Activated CD8-positive, alpha-beta memory T cell treated with anti-CD3 and anti-CD28 coated beads for 1 hour (primary cell): ENCODE data around the gene KLK11.

Experiments
- DNase-seq, 2 donors: peaks; one replicate each; pipeline ENCODE4 v3.0.0-alpha.2; 2020; ENCODE audit warnings: low read depth in 1 of 2; ENCODE audit errors: extremely low read depth in 1 of 2

Gene KLK11, protein sequence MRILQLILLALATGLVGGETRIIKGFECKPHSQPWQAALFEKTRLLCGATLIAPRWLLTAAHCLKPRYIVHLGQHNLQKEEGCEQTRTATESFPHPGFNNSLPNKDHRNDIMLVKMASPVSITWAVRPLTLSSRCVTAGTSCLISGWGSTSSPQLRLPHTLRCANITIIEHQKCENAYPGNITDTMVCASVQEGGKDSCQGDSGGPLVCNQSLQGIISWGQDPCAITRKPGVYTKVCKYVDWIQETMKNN

DNA sequence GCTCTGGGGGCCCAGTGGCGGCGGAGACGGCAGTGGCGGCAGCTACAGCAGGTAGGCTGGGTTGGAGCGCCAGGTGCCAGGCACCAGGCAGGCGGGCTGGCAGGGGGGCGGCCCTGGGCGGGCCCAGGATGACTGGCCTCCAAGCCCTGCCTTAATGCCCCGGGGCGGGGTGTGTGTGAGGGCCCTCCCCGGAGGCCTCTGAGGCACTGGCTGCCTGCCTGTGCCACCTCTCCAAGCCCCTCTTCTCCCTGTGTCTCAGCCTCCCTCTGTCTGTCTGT lies at the start of gene KLK11:
Gene KLK11 (minus strand): TSS at position 63 of the 278 bp plus-strand sequence. CDS start 985 bp downstream, outside the sequence.
- no peak for DNase-seq

DNA sequence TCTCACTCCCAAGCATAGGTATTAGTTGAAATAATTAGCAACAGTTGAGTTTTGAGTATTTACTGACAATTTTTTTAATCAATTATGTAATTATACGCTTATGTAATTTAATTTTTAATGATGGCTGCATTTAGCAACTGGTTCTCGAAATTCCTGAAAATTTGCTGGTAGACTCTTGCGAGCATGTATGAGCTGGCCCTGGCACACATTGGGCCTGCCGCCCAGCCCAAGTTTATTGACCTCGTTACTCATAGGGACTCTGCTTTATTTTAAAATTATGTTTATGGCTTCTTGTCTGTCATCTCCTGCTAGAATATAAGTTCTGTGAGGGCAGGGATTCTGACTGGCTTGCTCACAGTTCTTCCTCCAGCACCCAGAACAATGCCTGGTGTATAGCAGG lies 49.6 kb upstream of the KLK11 start:
- DNase-seq = no peak

DNA sequence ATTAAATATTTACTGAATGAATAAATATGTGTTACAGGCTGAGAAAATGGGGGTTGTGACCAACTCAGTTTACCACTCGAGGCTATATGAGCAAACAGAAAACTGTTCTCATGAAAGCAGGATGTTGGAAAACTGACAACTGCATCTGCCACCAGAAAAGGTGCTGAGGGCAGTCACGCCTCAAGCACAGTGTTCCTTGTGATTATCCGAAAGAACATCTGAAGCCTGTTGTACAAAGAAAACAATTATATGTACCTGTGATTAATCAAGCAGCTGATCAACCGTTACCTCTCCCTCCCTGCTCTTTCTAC lies 44.6 kb upstream of the KLK11 start:
- DNase-seq = no peak

DNA sequence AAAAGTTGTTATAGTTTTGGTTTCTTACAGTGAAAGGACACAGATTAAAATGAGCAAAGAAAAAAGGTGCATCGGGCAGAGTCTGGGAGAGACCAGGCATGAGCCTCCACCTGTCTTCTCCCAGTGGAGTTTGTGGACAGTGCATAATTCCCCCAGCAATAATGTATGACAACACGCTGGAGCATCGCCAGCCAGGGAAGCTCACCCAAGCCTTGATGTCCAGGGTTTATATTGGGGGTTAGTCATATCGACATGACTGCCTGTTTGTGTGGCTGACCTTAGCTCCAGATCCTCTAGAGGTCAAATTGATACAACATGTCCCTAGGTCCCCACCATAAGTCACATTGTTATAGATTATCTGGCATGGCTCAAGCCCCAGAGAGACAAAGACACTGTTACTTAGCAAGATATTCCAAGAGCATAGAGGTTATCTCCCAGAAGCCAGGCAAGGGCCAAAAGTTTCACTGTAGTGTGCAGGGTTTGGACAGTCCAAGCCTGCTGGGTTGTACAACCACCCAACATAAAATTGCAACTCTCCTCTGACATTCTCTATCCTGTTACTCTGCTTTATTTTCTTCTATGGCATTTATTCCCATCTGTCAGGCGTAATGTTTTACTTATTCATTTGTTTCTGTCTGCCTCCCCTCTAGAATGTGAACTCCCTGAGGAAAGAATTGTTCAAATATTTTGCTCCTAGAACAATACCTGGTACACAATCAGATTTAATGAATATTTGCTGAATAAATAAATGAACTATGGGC lies 44.1 kb upstream of the KLK11 start:
- DNase-seq = no peak

DNA sequence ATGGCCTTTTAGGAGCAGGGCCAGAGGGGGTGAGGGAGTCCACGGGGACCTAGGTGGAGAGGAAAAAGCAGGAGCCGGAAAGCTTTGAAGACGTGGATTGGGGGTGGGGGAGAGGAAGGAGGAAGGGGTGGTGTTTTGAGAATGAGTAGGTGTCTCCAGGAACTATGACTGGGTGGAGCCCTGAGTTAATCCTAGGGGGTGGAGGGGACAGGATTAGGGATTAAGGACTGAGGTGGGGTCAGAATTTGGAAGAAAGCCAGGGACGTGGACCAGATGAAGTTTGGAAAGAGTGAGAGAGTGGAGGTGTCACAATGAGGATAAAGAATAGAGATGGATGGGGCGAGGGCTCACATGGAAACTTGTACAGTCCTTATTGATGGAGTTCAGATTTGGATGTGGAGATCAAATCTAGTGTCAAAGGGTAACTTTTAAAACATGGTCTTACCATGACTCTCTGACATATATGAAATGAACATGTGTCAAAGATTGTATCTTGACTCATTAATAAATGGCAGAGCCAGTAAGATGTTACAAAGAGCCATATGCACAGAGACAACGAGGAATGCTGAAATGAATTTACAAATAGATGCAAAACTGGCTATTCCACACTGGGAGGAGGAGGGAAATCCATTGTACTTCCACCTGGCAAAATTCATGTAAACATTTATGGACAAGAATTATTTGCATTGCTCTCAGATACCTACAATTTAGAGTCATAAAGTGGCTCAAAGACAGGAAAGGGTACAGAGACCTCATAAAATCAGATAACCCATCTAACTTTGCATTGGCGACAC lies 40.2 kb upstream of the KLK11 start:
- no peak for DNase-seq

DNA sequence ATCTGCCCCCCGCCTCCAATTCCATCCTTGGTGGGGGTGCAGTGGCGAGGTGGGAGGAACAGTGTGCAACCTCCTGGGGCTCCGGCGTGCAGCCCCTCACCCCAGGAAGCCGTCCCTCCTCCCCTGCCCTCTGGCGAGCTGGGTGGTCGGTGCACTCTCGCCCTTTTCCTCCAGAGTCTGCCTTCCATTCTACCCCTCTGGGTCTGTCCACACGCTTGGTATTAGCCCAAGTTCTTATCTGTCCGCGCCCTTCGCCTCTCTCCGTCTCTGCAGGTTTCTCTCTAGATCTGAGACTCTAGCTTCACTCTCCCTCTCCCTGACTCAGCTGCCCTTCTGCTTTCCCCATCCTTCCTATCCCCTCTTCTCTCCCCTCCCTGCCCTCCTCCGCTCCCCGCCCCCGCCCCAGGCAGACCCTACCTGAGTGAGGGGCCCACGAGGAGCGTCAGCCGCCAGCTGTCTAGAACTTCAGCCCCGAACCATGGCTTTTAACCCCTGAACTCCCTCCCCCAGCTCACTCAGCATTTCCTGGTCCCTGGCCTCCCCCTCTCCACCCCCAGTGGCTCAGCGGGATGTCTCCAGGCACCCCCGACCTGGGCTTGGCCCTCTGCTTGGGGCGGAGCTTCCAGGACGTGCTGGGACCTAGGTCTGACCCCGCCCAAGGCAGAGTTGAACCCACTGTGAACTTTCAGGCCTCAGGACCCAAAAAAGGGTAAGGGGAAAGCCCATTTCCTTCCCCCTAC lies 39.0 kb upstream of the KLK11 start:
- no peak for DNase-seq

DNA sequence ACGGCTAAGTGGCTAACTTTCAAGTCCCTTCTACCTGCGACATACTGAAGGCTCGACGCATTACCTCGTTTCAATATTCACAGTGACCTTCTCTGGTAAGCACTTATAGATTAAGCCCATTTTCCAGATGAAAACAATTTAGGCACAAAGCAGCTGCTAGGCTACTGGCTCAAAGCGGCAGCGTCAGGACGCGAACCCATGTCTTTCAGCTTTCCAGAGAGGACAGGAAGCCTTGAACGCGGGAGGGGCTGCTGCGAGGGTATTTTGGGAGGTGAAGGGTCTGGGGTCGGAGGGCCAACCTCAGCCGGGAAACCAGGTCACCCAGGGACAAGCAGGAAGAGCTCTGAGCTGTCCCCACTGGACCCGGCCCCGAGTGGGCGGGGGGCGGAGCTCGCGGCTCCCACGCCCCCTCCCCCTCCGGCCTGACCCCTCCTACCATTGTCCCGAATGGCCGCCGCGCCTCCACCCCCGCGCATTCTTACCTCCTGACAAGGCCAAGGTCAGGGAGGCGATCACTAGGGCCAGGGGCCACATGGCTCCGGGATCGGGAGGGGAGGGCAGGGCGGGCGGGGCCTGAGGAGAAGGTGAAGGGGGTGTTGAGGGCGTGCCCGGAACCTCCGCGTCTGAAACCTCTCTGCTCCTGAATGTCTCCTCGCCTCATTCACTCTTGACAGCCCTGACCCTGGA lies 38.3 kb upstream of the KLK11 start, which contains the start of gene KLK13:
Gene KLK13 (minus strand): TSS at position 559 of the 687 bp plus-strand sequence. CDS start 25 bp downstream, at position 534.
- DNase-seq = no peak

DNA sequence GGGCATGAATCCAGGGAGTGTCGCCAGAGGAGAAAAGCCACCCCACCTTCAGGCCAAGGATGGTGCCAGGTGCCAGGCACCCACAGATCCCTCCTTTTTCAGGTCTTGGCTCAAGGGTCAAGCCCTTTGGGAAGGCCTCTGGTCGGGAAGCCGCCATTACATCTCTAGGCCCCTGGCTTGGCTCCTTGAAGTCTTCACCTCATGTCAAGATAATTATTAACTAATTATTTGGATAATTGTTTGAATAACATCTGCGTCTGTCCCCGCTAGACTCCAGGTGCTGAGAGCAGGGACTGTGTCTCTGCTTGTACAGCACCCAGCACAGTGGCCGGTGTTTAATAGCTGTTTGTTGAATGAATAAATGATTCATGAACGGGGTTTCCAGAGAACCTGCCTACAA lies 37.2 kb upstream of the KLK11 start:
- no peak for DNase-seq

DNA sequence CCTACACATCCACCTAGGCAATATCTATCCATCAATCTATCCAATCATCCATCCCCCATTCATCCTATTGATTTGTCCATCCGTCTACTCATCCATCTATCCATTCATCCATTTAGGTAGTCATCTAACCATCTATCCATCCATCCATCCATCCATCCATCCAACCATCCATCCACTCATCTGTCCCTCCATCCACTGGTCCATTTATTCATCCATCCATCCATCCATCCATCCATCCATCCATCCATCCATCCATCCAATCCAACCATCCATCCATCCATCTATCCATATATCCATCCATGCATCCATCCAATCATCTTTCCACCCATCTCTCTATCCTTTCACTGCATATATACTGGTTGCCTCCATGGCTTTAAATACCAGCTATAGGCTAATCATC lies 34.6 kb upstream of the KLK11 start:
- DNase-seq = no peak

DNA sequence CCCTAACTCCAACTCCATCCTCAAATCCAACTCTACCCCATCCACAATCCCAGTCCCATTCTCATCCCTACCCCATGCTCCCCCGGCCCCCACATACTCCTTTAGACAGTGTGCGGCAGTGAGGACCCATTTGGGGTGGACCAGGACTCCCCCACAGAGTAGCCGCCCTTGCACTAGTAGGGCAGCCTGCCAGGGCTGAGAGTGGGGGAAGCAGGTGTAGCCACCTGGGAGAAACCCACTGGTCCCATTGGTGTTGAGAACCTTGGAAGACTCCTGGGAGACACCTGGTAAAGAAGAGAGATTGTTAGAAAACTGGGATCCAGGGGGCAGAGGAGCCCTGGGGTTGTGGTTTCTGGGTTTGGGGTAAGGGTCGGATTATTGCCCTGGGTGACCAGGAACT lies 33.9 kb upstream of the KLK11 start:
- no peak for DNase-seq

DNA sequence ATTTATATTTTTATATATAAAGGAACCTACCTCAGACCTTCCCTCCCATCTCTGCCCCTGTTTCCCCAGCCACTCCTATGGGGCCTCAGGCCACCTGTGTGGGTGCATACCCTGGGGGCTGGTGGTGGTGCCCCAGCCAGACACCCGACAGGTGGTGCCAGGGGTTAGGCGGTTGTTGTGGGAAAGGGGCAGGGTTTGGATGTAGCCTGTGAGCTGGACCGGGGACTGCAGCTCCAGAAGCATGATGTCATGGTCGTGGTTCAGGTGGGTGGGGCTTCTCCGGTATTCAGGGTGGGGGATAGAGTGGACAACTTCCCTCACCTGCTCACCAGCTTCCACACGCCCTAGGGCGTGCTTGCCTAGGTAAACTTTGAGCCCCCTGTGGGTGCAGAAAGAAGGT lies 33.3 kb upstream of the KLK11 start:
- DNase-seq = no peak

DNA sequence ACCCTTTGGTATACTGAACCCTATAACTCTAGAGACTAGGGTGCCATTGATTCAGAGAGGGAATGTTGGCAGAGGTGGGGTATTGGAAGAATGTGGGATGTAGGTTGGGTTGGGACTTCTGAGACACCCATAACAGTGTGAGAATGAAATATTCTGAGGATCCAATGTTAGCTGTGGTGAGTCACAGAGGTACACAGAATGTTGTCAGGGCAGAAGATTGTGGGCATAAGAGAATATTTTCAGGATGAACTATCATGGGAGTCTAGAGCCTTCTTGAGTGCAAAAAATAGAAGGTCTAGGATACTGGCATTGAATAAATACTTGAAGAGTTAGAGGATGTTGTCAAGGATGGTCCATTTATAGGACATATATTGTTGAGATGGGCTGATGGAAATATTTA lies 29.4 kb upstream of the KLK11 start:
- no peak for DNase-seq

DNA sequence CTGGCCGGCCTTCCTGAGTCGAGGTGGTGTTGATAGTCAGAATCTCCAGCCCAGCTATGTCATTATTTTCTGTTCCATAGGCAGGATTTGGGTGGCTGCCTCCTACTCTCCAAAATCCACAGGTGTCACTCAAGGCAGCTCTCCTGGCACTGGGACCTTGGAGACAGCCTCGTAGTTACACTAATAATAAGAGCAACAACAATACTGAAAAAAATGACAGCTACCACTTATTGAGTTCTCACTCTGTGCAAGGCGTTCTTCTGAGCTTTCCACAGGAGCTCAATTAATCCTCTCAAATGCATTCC lies 20.6 kb upstream of the KLK11 start:
- no peak for DNase-seq

DNA sequence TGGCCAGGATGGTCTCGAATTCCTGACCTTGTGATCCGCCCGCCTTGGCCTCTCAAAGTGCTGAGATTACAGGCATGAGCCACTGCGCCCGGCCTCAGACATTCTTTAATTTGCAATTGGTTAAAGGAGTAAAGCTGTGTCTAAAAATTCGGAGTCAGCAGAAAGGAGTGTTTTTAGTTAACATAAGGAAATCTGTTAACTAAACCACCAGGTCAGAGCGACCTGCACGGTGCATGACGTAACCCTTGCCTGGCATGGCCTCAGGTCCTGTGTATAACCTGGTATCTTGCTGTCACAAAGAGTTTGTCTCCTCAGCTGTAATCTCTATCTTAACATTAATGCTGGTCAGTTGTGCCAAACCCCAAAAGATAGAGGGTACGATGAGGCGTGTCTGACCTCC lies 17.9 kb upstream of the KLK11 start:
- no peak for DNase-seq

DNA sequence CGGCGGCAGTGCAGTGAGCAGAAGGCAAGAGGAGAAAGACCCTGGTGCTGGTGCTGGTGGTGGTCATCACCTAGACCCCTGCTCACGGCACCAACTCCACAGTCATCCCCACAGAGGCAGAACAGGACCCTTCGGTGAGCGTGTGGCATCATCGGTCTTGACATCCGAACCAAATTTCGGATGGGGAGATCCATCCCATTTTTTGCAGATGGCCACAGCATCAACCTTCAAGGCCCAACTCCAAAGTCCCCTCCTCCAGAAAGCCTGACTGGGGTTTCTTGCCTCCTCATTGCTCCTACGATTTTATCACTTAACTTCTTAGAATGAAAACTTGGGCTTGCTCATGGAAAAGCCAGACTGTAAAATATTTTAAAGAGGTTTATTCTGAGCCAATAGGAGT lies 17.1 kb upstream of the KLK11 start:
- DNase-seq = no peak

DNA sequence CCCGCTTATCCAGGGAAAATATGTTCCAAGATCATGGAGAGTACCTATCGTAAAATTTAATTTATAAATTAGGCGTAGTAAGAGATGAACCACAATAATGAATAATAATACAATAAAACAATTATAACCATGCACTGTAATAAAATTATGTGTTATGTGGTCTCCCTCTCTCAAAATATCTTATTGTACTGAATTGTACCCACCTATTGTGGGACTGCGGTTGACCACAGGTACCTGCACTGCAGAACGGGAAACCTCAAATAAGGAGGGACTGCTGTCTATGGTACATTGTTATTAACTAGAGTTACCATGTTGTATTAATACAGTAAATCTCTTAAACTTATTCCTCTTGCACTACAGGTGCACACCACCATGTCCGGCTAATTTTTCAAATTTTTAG lies 13.7 kb upstream of the KLK11 start:
- DNase-seq = no peak

DNA sequence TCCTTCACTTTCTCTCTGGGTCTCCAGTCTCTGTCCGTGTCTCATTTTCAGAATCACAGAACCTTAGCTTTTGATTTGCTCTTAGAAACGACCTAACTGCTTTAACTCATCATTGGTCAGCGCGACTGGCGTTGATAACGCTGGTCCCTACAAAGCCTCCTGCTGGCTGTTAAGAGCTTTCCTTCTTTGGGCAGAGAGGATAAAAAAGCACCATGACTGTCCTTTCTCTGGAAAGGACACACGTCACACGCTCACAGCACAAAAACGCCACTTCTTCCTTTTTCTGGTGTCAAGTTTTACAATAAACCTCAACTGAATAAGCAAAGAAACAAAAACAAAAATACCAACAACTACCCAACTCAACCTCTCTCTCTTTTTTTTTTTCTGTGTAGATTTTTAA lies 10.1 kb upstream of the KLK11 start:
- DNase-seq = no peak

DNA sequence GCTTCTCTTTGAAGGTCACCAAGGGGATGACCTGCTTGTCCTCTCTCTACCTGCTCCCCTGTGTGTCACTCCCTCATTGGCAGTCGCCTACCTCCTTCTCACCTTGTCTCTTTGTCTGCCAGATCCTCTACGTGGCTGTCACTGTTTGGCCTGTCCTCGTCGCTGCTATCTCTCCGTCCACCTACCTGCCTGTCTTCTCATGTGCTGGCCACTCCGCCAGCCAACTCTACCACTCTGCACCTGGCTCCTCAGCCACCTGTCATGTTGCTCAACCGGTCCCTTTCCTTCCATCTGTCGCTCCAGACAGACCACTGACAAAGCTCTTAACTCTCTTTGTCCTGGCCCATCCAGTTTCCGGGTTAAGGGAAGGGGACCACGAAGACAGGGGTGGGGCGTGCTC lies 8.3 kb upstream of the KLK11 start, which contains the start of gene KLK12:
Gene KLK12 (minus strand): TSS at position 299 of the 400 bp plus-strand sequence. CDS start 381 bp downstream, outside the sequence.
- DNase-seq = no peak

DNA sequence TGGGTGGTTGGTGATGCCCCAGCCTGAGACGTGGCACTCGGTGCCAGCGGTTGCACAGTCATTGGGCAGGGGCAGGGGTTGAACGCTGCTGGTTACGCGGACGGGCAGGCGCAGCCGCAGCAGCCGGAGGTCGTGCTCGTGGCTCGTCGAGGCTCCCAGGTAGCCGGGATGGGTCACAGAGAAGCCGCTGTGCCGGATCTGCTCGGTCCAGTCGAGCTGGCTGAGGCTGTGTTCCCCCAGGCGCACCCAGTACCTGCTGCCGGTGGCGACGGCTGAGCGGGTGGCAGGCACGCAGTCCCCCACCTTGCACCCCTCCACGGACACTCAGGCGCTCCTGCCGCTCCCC lies 5.4 kb upstream of the KLK11 start:
- DNase-seq = no peak

DNA sequence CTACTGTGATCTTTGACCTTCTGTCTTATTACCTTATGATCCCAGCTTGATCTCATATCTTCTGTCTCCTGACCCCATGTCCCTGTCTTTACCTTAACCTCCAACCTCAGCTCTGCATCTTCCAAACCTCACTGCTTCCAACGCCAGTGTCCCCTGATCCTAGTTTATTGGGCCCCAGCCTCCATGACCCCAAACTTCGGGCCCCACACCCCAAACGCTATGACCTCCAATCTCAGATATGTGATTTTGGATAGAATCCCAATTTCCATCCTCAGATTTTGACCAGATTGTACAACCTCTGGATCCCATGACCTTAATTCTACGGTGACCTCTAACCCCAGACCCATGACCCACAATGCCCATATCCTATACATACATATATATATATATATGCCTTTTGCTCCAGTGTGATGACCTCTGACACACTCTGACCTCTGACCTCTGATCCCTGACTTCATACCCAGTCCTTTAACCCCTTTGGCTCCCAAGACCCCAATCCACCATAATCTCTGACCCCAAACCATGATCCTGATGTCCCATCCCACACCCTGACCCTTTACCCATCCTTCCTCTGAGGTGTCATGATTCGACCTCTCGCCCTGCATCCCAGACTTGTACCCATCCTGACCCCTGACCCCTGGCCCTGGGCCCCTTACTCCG lies 4.9 kb upstream of the KLK11 start:
- DNase-seq = no peak

DNA sequence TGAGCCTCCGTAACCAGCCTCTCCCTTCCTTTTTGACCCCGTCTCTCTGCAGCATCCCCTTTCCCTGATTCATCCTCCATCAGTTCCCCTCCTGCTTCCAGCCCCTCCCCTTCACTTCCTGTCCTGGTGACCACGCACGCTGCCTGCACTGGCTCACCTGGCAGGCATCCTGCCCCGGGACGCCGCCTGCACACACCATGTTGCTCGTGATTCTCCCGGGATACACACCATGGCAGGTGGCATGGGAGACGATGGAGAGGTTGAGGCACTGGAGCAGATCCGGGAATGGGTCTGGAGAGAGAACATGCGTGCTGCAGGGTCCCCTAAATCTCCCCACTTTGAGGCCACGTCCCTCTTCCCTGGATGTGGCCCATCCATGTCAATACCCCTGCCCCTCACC lies 4.2 kb upstream of the KLK11 start:
- no peak for DNase-seq
